AG09309 (cell line): Measurements from ENCODE around the gene ELAVL1.

Source experiments
- DNase-seq: peaks from one replicate; pipeline ENCODE4 v3.0.0-alpha.2; 2010; ENCODE audit warnings: low read depth
- H3K4me3 ChIP-seq: 2 replicates; pipeline ENCODE4 v1.5.1; 2011; ENCODE audit warnings: mild to moderate bottlenecking, low read depth, low read length, moderate library complexity; ENCODE audit not compliant: control insufficient read depth
- CTCF ChIP-seq: IDR thresholded peaks from 2 replicates; pipeline ENCODE4 v1.5.1; 2011; ENCODE audit warnings: mild to moderate bottlenecking, low read depth, low read length, inconsistent platforms; ENCODE audit not compliant: insufficient read depth, control insufficient read depth; ENCODE audit errors: missing control alignments

Gene ELAVL1

GRCh38 chr19:7970716-7971448 is 34.6 kb downstream of the ELAVL1 start:
- TF ChIP-seq CTCF, result peak; percentile 84
- no peak overlapping the region for H3K4me3 ChIP-seq
- no peak for DNase-seq

- no peak for DNase-seq
- H3K4me3 ChIP-seq, result no peak overlapping the region
- no peak for TF ChIP-seq CTCF
These were observed 35.9 kb downstream of the ELAVL1 start for GRCh38 chr19:7969555-7969939.

- no peak for TF ChIP-seq CTCF
- DNase-seq, result no peak
- H3K4me3 ChIP-seq, result no peak overlapping the region
These were observed 36.5 kb downstream of the ELAVL1 start for GRCh38 chr19:7968796-7969554.

GRCh38 chr19:7968008-7968795 is 37.2 kb downstream of the ELAVL1 start:
- no peak for DNase-seq
- no peak overlapping the region for H3K4me3 ChIP-seq
- TF ChIP-seq CTCF, result no peak

GRCh38 chr19:7965921-7966665 is 39.3 kb downstream of the ELAVL1 start:
- no peak for TF ChIP-seq CTCF
- no peak overlapping the region for H3K4me3 ChIP-seq
- no peak for DNase-seq

- no peak overlapping the region for H3K4me3 ChIP-seq
- DNase-seq, result no peak
- no peak for TF ChIP-seq CTCF
These were observed 40.1 kb downstream of the ELAVL1 start for GRCh38 chr19:7965259-7965841.
